ENCODE measurements around the gene FERMT3. TPM values are rescaled to one million over a fixed set of nuclear protein-coding genes. Genes with fewer than 3 reads are reported as not detected.
A peak's percentile ranks its signal among the peaks of the same experiment; 100 is the strongest.

The FERMT3 gene
- total and polyA plus RNA-seq, 2 of the 13 experiments (the other 11 are each of a cell fraction or from before 2014, with no cell fraction given): 0.29 TPM; not detected in 1

DNA sequence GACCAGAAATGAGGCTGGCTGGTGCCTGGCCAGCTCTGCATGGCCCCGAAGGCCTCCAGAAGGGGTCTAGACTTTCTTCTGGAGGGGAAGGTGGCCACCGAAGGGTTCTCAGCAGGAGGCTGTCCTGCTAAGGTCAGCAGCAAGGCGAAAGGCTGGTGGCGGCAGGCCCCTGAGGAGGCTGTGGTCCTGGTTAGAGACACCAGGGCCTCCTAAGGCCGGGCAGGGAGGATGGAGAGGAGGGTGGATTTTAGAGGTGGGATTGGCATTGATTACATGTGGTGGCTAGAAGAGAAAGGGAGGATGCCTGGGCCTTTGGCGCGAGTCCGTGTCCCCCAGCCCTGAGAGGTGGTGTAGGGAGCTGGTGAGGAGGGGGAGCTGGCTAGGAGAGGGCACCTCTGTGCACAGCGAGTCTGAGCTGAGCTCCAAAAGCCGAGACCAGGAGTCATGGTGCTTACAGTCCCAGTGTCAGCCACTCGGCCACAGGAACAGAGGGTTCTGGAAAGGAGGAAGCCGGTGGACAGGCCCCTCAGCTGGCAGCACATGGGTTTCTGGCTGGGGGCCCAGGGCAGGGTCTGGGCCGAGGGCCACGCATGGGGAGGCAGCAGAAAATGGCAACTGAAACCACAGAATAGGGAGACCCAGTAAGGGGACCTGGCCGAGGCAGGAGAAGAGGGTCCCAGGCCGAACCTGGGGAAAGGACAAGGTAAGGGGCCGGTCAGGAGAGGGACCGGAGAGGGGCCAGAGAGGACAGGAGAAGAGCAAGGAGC lies 2.5 kb downstream of the FERMT3 start:
- H3K27me3 ChIP-seq (ENCODE audit: control insufficient read depth in 1 of 2, insufficient read depth in 2 of 2, low read length in 2 of 2): peaks cover 0 to 1% of the 10 kb centered on the region in 2 experiments; a peak in 1 of 5 replicates
- ChIA-PET CTCF (ENCODE audit: low intra/inter-chr PET ratio, low total read pairs) (no interaction called here), POLR2A (interaction anchor here (1.2 kb wide), 1 partner anchor 32 kb away, joined by 3 read pairs; the partner anchor contains the start of gene FKBP2)
- no peak for FAIRE-seq
- BruUV-seq (replicated peaks): no TSS peak
- H3K4me3 ChIP-seq (replicated peaks in 1 of 3; ENCODE audit: insufficient read depth in 1 of 3, low read depth in 2 of 3, low read length in 3 of 3): no peak overlapping the region
- H3K4me2 ChIP-seq (ENCODE audit: low read depth, low read length): no peak overlapping the region
- TF ChIP-seq ZNF879 (CRISPR knock-in tag; IDR thresholded peaks at IDR 0.05) (no peak), FOSL2 (CRISPR knock-in tag; IDR thresholded peaks at IDR 0.05) (no peak), KDM5A (IDR thresholded peaks at IDR 0.05; ENCODE audit: borderline replicate concordance, low read length) (no peak), HNRNPUL1 (IDR thresholded peaks at IDR 0.05; ENCODE audit: low read depth, low read length) (no peak), TBX2 (CRISPR knock-in tag; IDR thresholded peaks at IDR 0.05; ENCODE audit: borderline replicate concordance) (no peak), ZBTB1 (CRISPR knock-in tag; IDR thresholded peaks at IDR 0.05; ENCODE audit: borderline replicate concordance) (no peak), POLR2AphosphoS2 (IDR thresholded peaks at IDR 0.05; ENCODE audit: low read depth, low read length) (no peak), ZNF768 (CRISPR knock-in tag; IDR thresholded peaks at IDR 0.05) (no peak), EED (CRISPR knock-in tag; IDR thresholded peaks at IDR 0.05) (no peak), SMAD3 (CRISPR knock-in tag; IDR thresholded peaks at IDR 0.05) (no peak), ZNF549 (CRISPR knock-in tag; IDR thresholded peaks at IDR 0.05) (no peak), ATM (IDR thresholded peaks at IDR 0.05; ENCODE audit: borderline replicate concordance) (no peak), NR2F2 (IDR thresholded peaks at IDR 0.05; ENCODE audit: borderline replicate concordance, low read depth) (no peak)
- TF ChIP-seq, protein P1, sequence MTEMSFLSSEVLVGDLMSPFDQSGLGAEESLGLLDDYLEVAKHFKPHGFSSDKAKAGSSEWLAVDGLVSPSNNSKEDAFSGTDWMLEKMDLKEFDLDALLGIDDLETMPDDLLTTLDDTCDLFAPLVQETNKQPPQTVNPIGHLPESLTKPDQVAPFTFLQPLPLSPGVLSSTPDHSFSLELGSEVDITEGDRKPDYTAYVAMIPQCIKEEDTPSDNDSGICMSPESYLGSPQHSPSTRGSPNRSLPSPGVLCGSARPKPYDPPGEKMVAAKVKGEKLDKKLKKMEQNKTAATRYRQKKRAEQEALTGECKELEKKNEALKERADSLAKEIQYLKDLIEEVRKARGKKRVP (CRISPR knock-in tag; IDR thresholded peaks at IDR 0.05): no peak
- TF ChIP-seq, protein P2, sequence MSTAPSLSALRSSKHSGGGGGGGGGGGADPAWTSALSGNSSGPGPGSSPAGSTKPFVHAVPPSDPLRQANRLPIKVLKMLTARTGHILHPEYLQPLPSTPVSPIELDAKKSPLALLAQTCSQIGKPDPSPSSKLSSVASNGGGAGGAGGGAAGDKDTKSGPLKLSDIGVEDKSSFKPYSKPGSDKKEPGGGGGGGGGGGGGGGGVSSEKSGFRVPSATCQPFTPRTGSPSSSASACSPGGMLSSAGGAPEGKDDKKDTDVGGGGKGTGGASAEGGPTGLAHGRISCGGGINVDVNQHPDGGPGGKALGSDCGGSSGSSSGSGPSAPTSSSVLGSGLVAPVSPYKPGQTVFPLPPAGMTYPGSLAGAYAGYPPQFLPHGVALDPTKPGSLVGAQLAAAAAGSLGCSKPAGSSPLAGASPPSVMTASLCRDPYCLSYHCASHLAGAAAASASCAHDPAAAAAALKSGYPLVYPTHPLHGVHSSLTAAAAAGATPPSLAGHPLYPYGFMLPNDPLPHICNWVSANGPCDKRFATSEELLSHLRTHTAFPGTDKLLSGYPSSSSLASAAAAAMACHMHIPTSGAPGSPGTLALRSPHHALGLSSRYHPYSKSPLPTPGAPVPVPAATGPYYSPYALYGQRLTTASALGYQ (CRISPR knock-in tag; IDR thresholded peaks at IDR 0.05): no peak
- TF ChIP-seq, protein P3, sequence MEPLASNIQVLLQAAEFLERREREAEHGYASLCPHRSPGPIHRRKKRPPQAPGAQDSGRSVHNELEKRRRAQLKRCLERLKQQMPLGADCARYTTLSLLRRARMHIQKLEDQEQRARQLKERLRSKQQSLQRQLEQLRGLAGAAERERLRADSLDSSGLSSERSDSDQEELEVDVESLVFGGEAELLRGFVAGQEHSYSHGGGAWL (CRISPR knock-in tag; IDR thresholded peaks at IDR 0.05): no peak
- in situ Hi-C loops (cut with HindIII; ENCODE audit: extremely low pct_ligation_motif_present, low pct_unique_long_range_greater_than_20kb): no loop called here
- ATAC-seq: peak; percentile 11
- peaks cover 4 to 6% of the 10 kb centered on the region in 2 experiments; a peak in 4 of 5 replicates for H3K36me3 ChIP-seq (replicated peaks in 1 of 2; ENCODE audit: control insufficient read depth in 1 of 2, insufficient read depth in 2 of 2, low read length in 2 of 2)
- intact Hi-C loops (cut with micrococcal nuclease; ENCODE audit: unreplicated experiment): no loop called here
- no peak for DNase-seq (ENCODE audit: low spot score)
- H2AFZ ChIP-seq (ENCODE audit: low read length): no peak overlapping the region
- H3K27ac ChIP-seq (ENCODE audit: extremely low read length, insufficient read depth, low read length): no peak overlapping the region
- no peaks in the 10 kb centered on the region for H3K9me3 ChIP-seq (ENCODE audit: low read length)
- no peak overlapping the region for H3K9ac ChIP-seq (ENCODE audit: insufficient read depth, low read depth, low read length)
- WGBS (ENCODE audit: low lambda C conversion rate): 76% methylated on average over 16 of the region's 18 CpGs
- peaks cover 17% of the 10 kb centered on the region for H3K4me1 ChIP-seq (ENCODE audit: insufficient read depth, low read length)
- 0 out of 2 replicates have a peak, but pooled peaks cover 2% of the 10 kb centered on the region for H4K20me1 ChIP-seq (ENCODE audit: insufficient read depth, low read length)
- no peaks in the 10 kb centered on the region for H3K79me2 ChIP-seq (ENCODE audit: insufficient read depth, low read length)
